Hepatic stellate cell (primary cell): ENCODE results near the gene ARHGEF39.
"Not testable (repeated sequence)": the region's sequence is repeated elsewhere in the genome, so short reads cannot be mapped to it uniquely, and the experiment has no call there.

ENCODE experiments used
- DNase-seq: peaks from one replicate; pipeline ENCODE4 v3.0.0; 2011; ENCODE audit warnings: low spot score

ARHGEF39 gene

GRCh38 chr9:35650341-35651158 lies 14.4 kb downstream of the ARHGEF39 start, which contains the start of gene SIT1:
TSS of gene SIT1 (minus strand) at chr9:35650931. CDS start at chr9:35650853, 78 bp downstream.
- DNase-seq: no peak

GRCh38 chr9:35649431-35650340 lies 15.3 kb downstream of the ARHGEF39 start:
- DNase-seq: no peak

GRCh38 chr9:35646533-35647265 lies 18.3 kb downstream of the ARHGEF39 start:
- DNase-seq: peak; percentile 93

GRCh38 chr9:35646153-35646532 lies 18.9 kb downstream of the ARHGEF39 start:
- no peak for DNase-seq

- DNase-seq: not testable (repeated sequence)
Observed at GRCh38 chr9:35645736-35646135, 19.3 kb downstream of the ARHGEF39 start.

- no peak for DNase-seq
Observed at GRCh38 chr9:35643046-35643445, 21.9 kb downstream of the ARHGEF39 start.

- not testable (repeated sequence) for DNase-seq
Observed at GRCh38 chr9:35641478-35641877, 23.5 kb downstream of the ARHGEF39 start.

- DNase-seq: not testable (repeated sequence)
Observed at GRCh38 chr9:35640431-35640830, 24.6 kb downstream of the ARHGEF39 start.

GRCh38 chr9:35639631-35640030 lies 25.4 kb downstream of the ARHGEF39 start:
- DNase-seq: no peak

- DNase-seq: not testable (repeated sequence)
Observed at GRCh38 chr9:35639225-35639624, 25.8 kb downstream of the ARHGEF39 start.

GRCh38 chr9:35638751-35639150 lies 26.2 kb downstream of the ARHGEF39 start:
- DNase-seq: not testable (repeated sequence)

- DNase-seq: not testable (repeated sequence)
Observed at GRCh38 chr9:35637427-35637955, 27.5 kb downstream of the ARHGEF39 start.

GRCh38 chr9:35636877-35637246 lies 28.1 kb downstream of the ARHGEF39 start:
- not testable (repeated sequence) for DNase-seq

- no peak for DNase-seq
Observed at GRCh38 chr9:35636135-35636876, 28.7 kb downstream of the ARHGEF39 start.

GRCh38 chr9:35635730-35636129 lies 29.3 kb downstream of the ARHGEF39 start:
- no peak for DNase-seq

GRCh38 chr9:35629597-35629996 lies 35.4 kb downstream of the ARHGEF39 start:
- DNase-seq: no peak

GRCh38 chr9:35628389-35628991 lies 36.5 kb downstream of the ARHGEF39 start:
- no peak for DNase-seq

- DNase-seq: no peak
Observed at GRCh38 chr9:35627575-35627974, 37.4 kb downstream of the ARHGEF39 start.

GRCh38 chr9:35619800-35620158 lies 45.2 kb downstream of the ARHGEF39 start:
- DNase-seq: peak; percentile 3

- DNase-seq: no peak
Observed at GRCh38 chr9:35618854-35619799, 45.9 kb downstream of the ARHGEF39 start.
